Astrocyte of the spinal cord (primary cell): ENCODE measurements around the gene MOV10L1.

Experiments used
- DNase-seq: peaks from one replicate; pipeline ENCODE4 v3.0.0; 2011; ENCODE audit warnings: low read depth, low spot score
- H3K4me3 ChIP-seq: 2 replicates; pipeline ENCODE4 v1.5.1; 2011; ENCODE audit warnings: low read depth, mild to moderate bottlenecking, low read length, moderate library complexity
- in situ Hi-C: cut with HindIII; loops from 2 replicates; pipeline ENCODE4 v1.10.0; 2017; ENCODE audit warnings: low sequenced_read_pairs
- TF ChIP-seq, protein P1 (sequence below): IDR thresholded peaks from 2 replicates; pipeline ENCODE4 v1.5.1; 2012; ENCODE audit warnings: low read depth, mild to moderate bottlenecking, low read length, inconsistent platforms

MOV10L1 gene

DNA sequence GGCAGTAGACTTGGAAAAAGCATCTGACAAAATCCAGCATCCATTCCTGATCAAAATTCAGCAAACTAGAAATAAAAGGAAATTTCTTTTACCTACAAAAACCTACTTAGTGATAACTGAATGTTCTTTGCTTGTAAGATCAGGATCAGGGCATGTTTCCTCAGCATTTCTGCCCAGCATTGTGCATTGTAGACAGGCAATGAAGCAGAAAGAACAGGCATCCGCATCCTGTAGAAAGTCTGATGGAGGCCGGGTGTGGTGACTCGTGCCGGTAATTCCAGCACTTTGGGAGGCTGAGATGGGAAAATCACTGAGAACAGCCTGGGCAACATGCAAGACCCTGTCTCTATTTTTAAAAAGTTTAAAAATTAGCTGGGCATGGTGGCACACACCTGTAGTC, 48.2 kb downstream of the MOV10L1 start:
- TF ChIP-seq, protein P1, sequence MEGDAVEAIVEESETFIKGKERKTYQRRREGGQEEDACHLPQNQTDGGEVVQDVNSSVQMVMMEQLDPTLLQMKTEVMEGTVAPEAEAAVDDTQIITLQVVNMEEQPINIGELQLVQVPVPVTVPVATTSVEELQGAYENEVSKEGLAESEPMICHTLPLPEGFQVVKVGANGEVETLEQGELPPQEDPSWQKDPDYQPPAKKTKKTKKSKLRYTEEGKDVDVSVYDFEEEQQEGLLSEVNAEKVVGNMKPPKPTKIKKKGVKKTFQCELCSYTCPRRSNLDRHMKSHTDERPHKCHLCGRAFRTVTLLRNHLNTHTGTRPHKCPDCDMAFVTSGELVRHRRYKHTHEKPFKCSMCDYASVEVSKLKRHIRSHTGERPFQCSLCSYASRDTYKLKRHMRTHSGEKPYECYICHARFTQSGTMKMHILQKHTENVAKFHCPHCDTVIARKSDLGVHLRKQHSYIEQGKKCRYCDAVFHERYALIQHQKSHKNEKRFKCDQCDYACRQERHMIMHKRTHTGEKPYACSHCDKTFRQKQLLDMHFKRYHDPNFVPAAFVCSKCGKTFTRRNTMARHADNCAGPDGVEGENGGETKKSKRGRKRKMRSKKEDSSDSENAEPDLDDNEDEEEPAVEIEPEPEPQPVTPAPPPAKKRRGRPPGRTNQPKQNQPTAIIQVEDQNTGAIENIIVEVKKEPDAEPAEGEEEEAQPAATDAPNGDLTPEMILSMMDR, result no peak
- in situ Hi-C loops, result no loop called here
- H3K4me3 ChIP-seq, result no peak overlapping the region
- no peak for DNase-seq

DNA sequence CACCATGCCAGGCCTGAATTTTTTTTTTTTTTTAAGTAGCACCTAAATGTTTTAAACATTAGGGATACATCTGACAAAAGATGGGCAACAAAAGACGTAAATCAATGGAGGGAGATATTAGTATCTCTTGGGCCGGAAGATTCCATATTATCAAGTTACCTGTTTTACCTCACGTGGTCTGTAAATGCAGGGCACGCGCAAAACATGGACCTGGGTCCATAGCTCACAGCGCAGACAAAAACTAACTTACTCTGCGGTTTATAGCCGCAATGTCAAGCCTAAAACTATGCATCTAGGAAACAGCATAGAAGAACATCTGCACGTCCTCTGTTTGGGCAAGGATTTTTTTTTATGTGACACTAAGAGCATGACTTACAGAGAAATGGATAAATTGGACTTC, 49.2 kb downstream of the MOV10L1 start:
- in situ Hi-C loops, result no loop called here
- no peak for DNase-seq
- TF ChIP-seq, protein P1, result no peak
- no peak overlapping the region for H3K4me3 ChIP-seq

DNA sequence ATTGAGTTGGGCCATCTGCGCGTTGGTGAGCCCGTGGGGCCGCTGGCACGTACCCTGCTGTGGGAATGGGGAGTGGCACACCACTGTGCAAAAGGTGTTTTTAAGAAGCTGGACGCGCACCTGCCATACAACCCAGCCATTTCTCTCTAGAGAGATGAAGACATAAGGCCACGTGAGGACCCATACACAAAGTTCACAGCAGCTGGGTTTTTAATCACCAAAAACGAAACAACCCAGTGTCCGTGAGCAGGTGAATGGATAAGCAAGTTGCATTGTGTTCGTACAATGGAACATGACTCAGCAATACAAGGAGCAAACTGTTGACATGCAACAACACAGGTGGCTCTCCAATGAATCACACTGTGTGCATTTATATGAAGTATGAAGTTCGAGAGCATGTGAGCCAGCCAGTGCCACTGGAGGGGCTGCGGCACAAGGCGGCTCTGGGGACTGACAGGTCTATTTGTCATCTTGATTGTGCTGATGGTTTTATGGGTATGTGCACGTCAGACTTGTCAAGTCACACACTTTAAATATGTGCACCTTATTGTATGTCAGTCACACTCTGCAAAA, 50.1 kb downstream of the MOV10L1 start:
- in situ Hi-C loops, result no loop called here
- TF ChIP-seq, protein P1, result no peak
- no peak for DNase-seq
- no peak overlapping the region for H3K4me3 ChIP-seq

DNA sequence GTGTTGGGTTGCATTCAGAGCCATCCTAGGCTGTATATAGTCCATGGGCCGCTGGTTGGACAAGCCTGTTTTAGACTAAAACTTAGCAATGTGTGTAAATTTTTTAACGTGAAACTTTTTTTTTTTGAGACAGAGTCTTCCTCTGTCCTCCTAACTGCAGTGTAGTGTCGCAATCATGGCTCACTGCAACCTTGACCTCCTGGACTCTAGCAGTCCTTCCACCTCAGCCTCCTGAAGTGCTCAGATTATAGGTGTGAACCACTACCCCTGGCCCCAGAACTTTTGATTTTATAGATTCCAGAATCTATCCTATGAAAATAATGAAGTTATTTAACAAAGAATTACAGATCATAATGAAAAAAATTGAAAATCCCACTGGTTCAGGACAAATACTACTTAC, 50.8 kb downstream of the MOV10L1 start:
- in situ Hi-C loops, result no loop called here
- no peak overlapping the region for H3K4me3 ChIP-seq
- DNase-seq, result no peak
- TF ChIP-seq, protein P1, result no peak

DNA sequence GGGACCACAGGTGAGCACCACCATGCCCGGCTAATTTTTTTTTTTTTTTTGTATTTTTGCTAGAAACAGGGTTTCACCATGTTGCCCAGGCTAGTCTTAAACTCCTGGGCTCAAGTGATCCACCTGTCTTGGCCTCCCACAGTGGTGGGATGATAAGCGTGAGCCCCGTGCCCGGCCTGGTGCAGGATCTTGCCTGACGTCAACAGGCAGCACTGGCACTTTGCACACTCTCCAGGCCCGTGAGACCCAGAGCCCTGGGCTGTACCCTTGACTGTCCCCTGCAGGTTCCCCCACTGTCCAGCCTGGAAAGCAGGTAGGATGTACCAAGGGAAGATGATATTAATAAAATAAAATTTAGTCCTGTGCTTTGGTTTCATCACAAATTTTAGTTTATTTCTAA, 51.7 kb downstream of the MOV10L1 start:
- in situ Hi-C loops, result no loop called here
- TF ChIP-seq, protein P1, result no peak
- no peak for DNase-seq
- no peak overlapping the region for H3K4me3 ChIP-seq

DNA sequence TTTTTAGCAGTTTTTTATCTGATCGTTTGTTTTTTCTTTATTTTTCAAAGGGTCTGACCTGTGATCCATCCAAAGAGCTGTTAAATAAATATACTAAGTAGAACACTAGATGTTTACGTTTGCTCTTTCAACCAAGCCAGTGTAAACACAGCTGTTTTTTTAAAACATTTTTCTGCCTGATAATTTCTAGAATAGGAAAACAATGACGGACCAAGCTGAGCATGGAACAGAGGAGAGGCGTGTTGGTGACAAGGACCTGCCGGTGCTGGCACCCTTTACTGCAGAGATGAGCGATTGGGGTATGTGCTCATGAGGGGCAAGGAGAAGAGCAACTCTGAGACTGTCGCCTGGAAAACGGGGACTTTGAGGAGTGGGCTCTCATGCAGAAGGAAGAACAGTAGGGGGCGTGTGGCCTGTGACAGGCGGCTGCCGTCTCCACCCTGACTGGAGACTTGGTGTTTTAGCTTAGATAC, 52.1 kb downstream of the MOV10L1 start:
- DNase-seq, result no peak
- no peak overlapping the region for H3K4me3 ChIP-seq
- TF ChIP-seq, protein P1, result peak; percentile 18
- in situ Hi-C loops, result no loop called here

DNA sequence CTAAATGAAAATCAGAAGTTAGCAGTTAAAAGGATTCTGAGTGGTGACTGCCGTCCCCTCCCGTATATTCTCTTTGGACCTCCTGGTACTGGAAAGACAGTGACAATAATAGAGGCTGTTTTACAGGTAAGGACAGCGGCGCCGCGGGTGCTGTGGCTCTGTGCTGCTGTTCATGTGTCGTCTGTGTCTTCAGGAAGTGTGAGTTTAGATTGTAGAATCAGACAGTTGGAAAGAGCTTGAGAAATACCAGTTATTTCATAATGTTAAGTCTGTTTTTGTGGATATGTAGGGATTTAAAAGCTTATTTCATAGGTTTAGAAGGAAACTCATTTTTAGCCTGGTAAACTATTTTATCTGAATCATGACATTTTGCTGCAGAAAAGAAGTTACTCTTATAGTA, 53.3 kb downstream of the MOV10L1 start:
- H3K4me3 ChIP-seq, result no peak overlapping the region
- DNase-seq, result no peak
- TF ChIP-seq, protein P1, result no peak
- in situ Hi-C loops, result no loop called here
